HepG2 (cell line): Measurements from ENCODE around the gene SECTM1. TPM values are rescaled to one million over a fixed set of nuclear protein-coding genes. Genes with fewer than 3 reads are reported as not detected.

Experiments used
- ATF7-NPFF ChIP-seq: sonication (generic); formaldehyde crosslinking; IDR thresholded peaks from 2 replicates; pipeline ENCODE4 v1.8.1; 2023; ENCODE audit warnings: mild to moderate bottlenecking, low read depth, missing genetic modification reagents, moderate library complexity
- HBP1 ChIP-seq: IDR thresholded peaks from 2 replicates; pipeline ENCODE4 v1.6.1; 2016; ENCODE audit warnings: low read depth, control low read depth
- HDAC2 ChIP-seq: sonication (generic); formaldehyde crosslinking; IDR thresholded peaks from 2 replicates; pipeline ENCODE4 v1.4.0; 2020; ENCODE audit warnings: missing genetic modification reagents
- LCORL ChIP-seq, 2 experiments: fragments of 450-650 bp in 1 of 2; sonication (generic) in 1 of 2; formaldehyde crosslinking in 1 of 2; IDR thresholded peaks; 2 replicates each; pipeline versions ENCODE4 v1.5.0 to v1.6.1; 2017 to 2020; ENCODE audit warnings: antibody characterized with exemption in 1 of 2, missing genetic modification reagents in 1 of 2
- MXI1 ChIP-seq: IDR thresholded peaks from 3 replicates; pipeline ENCODE4 v1.6.1; 2012; ENCODE audit warnings: low read depth, low read length, inconsistent platforms, borderline replicate concordance
- NCOA1 ChIP-seq: sonication (generic); formaldehyde crosslinking; IDR thresholded peaks from 2 replicates; pipeline ENCODE4 v1.9.0; 2021; ENCODE audit warnings: missing genetic modification reagents
- NCOA2 ChIP-seq: sonication (generic); formaldehyde crosslinking; IDR thresholded peaks from 2 replicates; pipeline ENCODE4 v1.8.0; 2022; ENCODE audit warnings: inconsistent platforms
- NFE2 ChIP-seq: sonication (generic); formaldehyde crosslinking; IDR thresholded peaks from 2 replicates; pipeline ENCODE4 v1.4.0; 2020; ENCODE audit warnings: missing genetic modification reagents
- PATZ1 ChIP-seq: sonication (generic); formaldehyde crosslinking; IDR thresholded peaks from 2 replicates; pipeline ENCODE4 v1.4.0; 2020; ENCODE audit warnings: missing genetic modification reagents
- SKI ChIP-seq: fragments of 450-650 bp; IDR thresholded peaks from one replicate; pipeline ENCODE4 v1.6.1; 2018; ENCODE audit warnings: mild to moderate bottlenecking; ENCODE audit not compliant: partially characterized antibody
- SRSF1 ChIP-seq: fragments of 200-400 bp; formaldehyde crosslinking; optimal IDR thresholded peaks from 2 replicates; pipeline ENCODE3; 2017; ENCODE audit warnings: mild to moderate bottlenecking, low read depth, low read length, moderate library complexity
- WIZ ChIP-seq: sonication (generic); formaldehyde crosslinking; IDR thresholded peaks from 2 replicates; pipeline ENCODE4 v1.5.1; 2020; ENCODE audit warnings: mild to moderate bottlenecking, missing genetic modification reagents
- ZHX2 ChIP-seq, 2 experiments: sonication (generic) in 1 of 2; formaldehyde crosslinking in 1 of 2; IDR thresholded peaks; 2 replicates each; pipeline versions ENCODE4 v1.6.1 to v1.9.0; 2014 to 2022; ENCODE audit warnings: antibody characterized with exemption in 1 of 2, borderline replicate concordance in 1 of 2, inconsistent platforms in 1 of 2, low read depth in 1 of 2, missing genetic modification reagents in 1 of 2
- ZMAT5 ChIP-seq: sonication (generic); formaldehyde crosslinking; IDR thresholded peaks from 2 replicates; pipeline ENCODE4 v1.5.0; 2020; ENCODE audit warnings: mild to moderate bottlenecking, low read depth, missing genetic modification reagents, borderline replicate concordance
- ZNF782 ChIP-seq: sonication (generic); formaldehyde crosslinking; IDR thresholded peaks from 2 replicates; pipeline ENCODE4 v1.4.0; 2020; ENCODE audit warnings: missing genetic modification reagents, mild to moderate bottlenecking, borderline replicate concordance
- polyA plus RNA-seq, 8 experiments: library from polyadenylated mRNA; depleted of rRNA in 3 of 8; stranded (reverse) in 7 of 8; unstranded in 1 of 8; fragments of >200 nt; fragmentation: Illumina TruSeq in 4 of 8; extraction: Trizol in 4 of 8; gene quantifications; 2 replicates each; pipeline versions ENCODE4 v1.2.1 to v1.2.3, GENCODE V29; 2011 to 2016; ENCODE audit warnings: low read depth in 4 of 8, missing spikeins in 1 of 8, mixed read lengths in 1 of 8; ENCODE audit not compliant: insufficient read depth in 1 of 8
- total RNA-seq, 5 experiments: library from RNA; depleted of rRNA; stranded (reverse); fragments of >200 nt; fragmentation: Illumina TruSeq; extraction: Trizol; gene quantifications; 2 replicates each; pipeline ENCODE4 v1.2.3, GENCODE V29; 2016; ENCODE audit warnings: low read depth in 1 of 5

SECTM1 gene
- total and polyA plus RNA-seq, 2 of the 13 experiments (the other 11 are each of a cell fraction or from before 2014, with no cell fraction given) = 3.5 to 5.3 TPM

GRCh38 chr17:82304826-82305726 lies 28.5 kb downstream of the SECTM1 start (continued):
- TF ChIP-seq WIZ (CRISPR knock-in tag) (no peak), SRSF1 (peak; percentile 29), PATZ1 (CRISPR knock-in tag) (peak; percentile 71; the same call in 1 of the 2 replicates), SKI (peak; percentile 31), NCOA2 (CRISPR knock-in tag) (peak; percentile 33; the same call in 1 of the 2 replicates), MXI1 (no peak), HDAC2 (peak; percentile 65; the same call in 1 of the 2 replicates), NCOA1 (CRISPR knock-in tag) (no peak), ATF7-NPFF (CRISPR knock-in tag) (peak; percentile 47; the same call in 1 of the 2 replicates), ZMAT5 (CRISPR knock-in tag) (no peak), HBP1 (0 out of 2 replicates have a peak, but pooled peaks have one; percentile 36), LCORL (IDR thresholded peaks at IDR 0.05) (no peak), LCORL (CRISPR knock-in tag; IDR thresholded peaks at IDR 0.05) (0 out of 2 replicates have a peak, but pooled peaks have one; percentile 44), ZNF782 (0 out of 2 replicates have a peak, but pooled peaks have one; percentile 29), NFE2 (CRISPR knock-in tag) (no peak), ZHX2 (IDR thresholded peaks at IDR 0.05; ENCODE audit: low read depth) (no peak), ZHX2 (CRISPR knock-in tag; IDR thresholded peaks at IDR 0.05; ENCODE audit: borderline replicate concordance) (no peak)
